HEK293T (cell line): ENCODE measurements around the gene B9D2.
"Not testable (repeated sequence)": the region's sequence is repeated elsewhere in the genome, so short reads cannot be mapped to it uniquely, and the experiment has no call there.

Experiments used
- CTCF ChIA-PET: fragments of 350-600 bp; formaldehyde crosslinking; extraction: SDS; loops from one replicate; lab custom pipeline; 2021; ENCODE audit warnings: antibody characterized with exemption, inconsistent platforms; lab: Yijun Ruan, JAX
- POLR2A ChIA-PET: fragments of 350-600 bp; formaldehyde crosslinking; extraction: SDS; loops from one replicate; lab custom pipeline; 2020; ENCODE audit warnings: antibody characterized with exemption, inconsistent platforms; lab: Yijun Ruan, JAX
- DNase-seq: peaks from one replicate; pipeline ENCODE4 v3.0.0; 2012; ENCODE audit warnings: mixed read lengths; ENCODE audit errors: extremely low spot score
- ARNT ChIP-seq: fragments of 450-650 bp; IDR thresholded peaks from 2 replicates; pipeline ENCODE4 v1.6.1; 2017; ENCODE audit warnings: mild to moderate bottlenecking
- BHLHE40 ChIP-seq: fragments of 450-650 bp; IDR thresholded peaks from 2 replicates; pipeline ENCODE4 v1.6.1; 2016; ENCODE audit warnings: mild to moderate bottlenecking, moderate library complexity, borderline replicate concordance
- CTBP1 ChIP-seq: fragments of 450-650 bp; IDR thresholded peaks from 2 replicates; pipeline ENCODE4 v1.6.1; 2016; ENCODE audit warnings: borderline replicate concordance
- ELF4 ChIP-seq: fragments of 450-650 bp; IDR thresholded peaks from 2 replicates; pipeline ENCODE4 v1.6.1; 2017; ENCODE audit warnings: antibody characterized with exemption
- FOXA1 ChIP-seq: fragments of 450-650 bp; IDR thresholded peaks from 2 replicates; pipeline ENCODE4 v1.6.1; 2016; ENCODE audit warnings: mild to moderate bottlenecking
- FOXK2 ChIP-seq: fragments of 450-650 bp; IDR thresholded peaks from 2 replicates; pipeline ENCODE4 v1.6.1; 2016; ENCODE audit warnings: mild to moderate bottlenecking
- FOXM1 ChIP-seq: fragments of 450-650 bp; IDR thresholded peaks from 2 replicates; pipeline ENCODE4 v1.6.1; 2017; ENCODE audit warnings: mild to moderate bottlenecking, borderline replicate concordance
- HDGF ChIP-seq: fragments of 450-650 bp; IDR thresholded peaks from 2 replicates; pipeline ENCODE4 v1.6.1; 2017; ENCODE audit warnings: antibody characterized with exemption, borderline replicate concordance
- L3MBTL2 ChIP-seq: fragments of 450-650 bp; conservative IDR thresholded peaks from 2 replicates; pipeline ENCODE4 v1.6.1; 2016; ENCODE audit warnings: mild to moderate bottlenecking
- LEF1 ChIP-seq: fragments of 450-650 bp; IDR thresholded peaks from 2 replicates; pipeline ENCODE4 v1.6.1; 2017; ENCODE audit warnings: mild to moderate bottlenecking, borderline replicate concordance
- NFRKB ChIP-seq: fragments of 450-650 bp; IDR thresholded peaks from 2 replicates; pipeline ENCODE4 v1.6.1; 2016; ENCODE audit warnings: mild to moderate bottlenecking, moderate library complexity
- PKNOX1 ChIP-seq: fragments of 450-650 bp; IDR thresholded peaks from 2 replicates; pipeline ENCODE4 v1.6.1; 2016
- SP1 ChIP-seq: fragments of 450-650 bp; IDR thresholded peaks from 2 replicates; pipeline ENCODE4 v1.6.1; 2017
- SUZ12 ChIP-seq: fragments of 450-650 bp; IDR thresholded peaks from 2 replicates; pipeline ENCODE4 v1.6.1; 2016; ENCODE audit warnings: mild to moderate bottlenecking
- TARDBP ChIP-seq: fragments of 450-650 bp; IDR thresholded peaks from 2 replicates; pipeline ENCODE4 v1.6.1; 2016
- ZNF384 ChIP-seq: fragments of 450-650 bp; IDR thresholded peaks from 2 replicates; pipeline ENCODE4 v1.6.1; 2016

B9D2 gene

GRCh38 chr19:41386442-41386841 is 22.5 kb upstream of the B9D2 start:
- peak; percentile 3 for DNase-seq
- TF ChIP-seq SUZ12, result no peak
- TF ChIP-seq SP1, result no peak
- no peak for TF ChIP-seq ARNT
- TF ChIP-seq FOXA1, result no peak
- POLR2A ChIA-PET, result interaction anchor here (1.5 kb wide), 1 partner anchor 9 kb away, joined by 3 read pairs; no protein-coding TSS in a partner anchor
- CTCF ChIA-PET, result no interaction called here

GRCh38 chr19:41384351-41384750 is 20.4 kb upstream of the B9D2 start:
- POLR2A ChIA-PET, result no interaction called here
- CTCF ChIA-PET, result no interaction called here
- DNase-seq, result no peak
- no peak for TF ChIP-seq ARNT
- no peak for TF ChIP-seq SP1
- TF ChIP-seq TARDBP, result no peak
- no peak for TF ChIP-seq PKNOX1
- no peak for TF ChIP-seq FOXA1
- no peak for TF ChIP-seq SUZ12
- no peak for TF ChIP-seq FOXK2
- TF ChIP-seq L3MBTL2, result no peak
- no peak for TF ChIP-seq BHLHE40
- TF ChIP-seq ZNF384, result no peak
- no peak for TF ChIP-seq HDGF
- TF ChIP-seq ELF4, result no peak
- no peak for TF ChIP-seq NFRKB
- no peak for TF ChIP-seq CTBP1

- CTCF ChIA-PET, POLR2A ChIA-PET, DNase-seq: not testable (repeated sequence)
These were observed 17.6 kb upstream of the B9D2 start for GRCh38 chr19:41381536-41381935.

GRCh38 chr19:41377977-41378709 is 14.2 kb upstream of the B9D2 start:
- DNase-seq, result no peak
- POLR2A ChIA-PET, result no interaction called here
- CTCF ChIA-PET, result interaction anchor here (1.1 kb wide), 1 partner anchor 24 kb away, joined by 3 read pairs; no protein-coding TSS in a partner anchor
- no peak for TF ChIP-seq FOXK2
- TF ChIP-seq ZNF384, result no peak
- TF ChIP-seq NFRKB, result no peak
- no peak for TF ChIP-seq CTBP1
- no peak for TF ChIP-seq PKNOX1
- TF ChIP-seq TARDBP, result no peak
- no peak for TF ChIP-seq FOXA1
- TF ChIP-seq BHLHE40, result no peak
- no peak for TF ChIP-seq HDGF
- no peak for TF ChIP-seq SUZ12
- no peak for TF ChIP-seq FOXM1
- TF ChIP-seq ELF4, result no peak
- no peak for TF ChIP-seq ARNT
- no peak for TF ChIP-seq SP1

- POLR2A ChIA-PET, result no interaction called here
- CTCF ChIA-PET, result no interaction called here
- no peak for DNase-seq
- no peak for TF ChIP-seq BHLHE40
- TF ChIP-seq CTBP1, result no peak
- TF ChIP-seq L3MBTL2, result no peak
- TF ChIP-seq SP1, result no peak
- no peak for TF ChIP-seq NFRKB
- TF ChIP-seq FOXK2, result no peak
- no peak for TF ChIP-seq LEF1
- no peak for TF ChIP-seq PKNOX1
- no peak for TF ChIP-seq SUZ12
- TF ChIP-seq ARNT, result no peak
- TF ChIP-seq ZNF384, result no peak
- no peak for TF ChIP-seq ELF4
- TF ChIP-seq FOXA1, result no peak
- TF ChIP-seq FOXM1, result no peak
- TF ChIP-seq TARDBP, result no peak
These were observed 13.0 kb upstream of the B9D2 start for GRCh38 chr19:41376998-41377365.

- ChIA-PET CTCF (no interaction called here), POLR2A (no interaction called here)
- TF ChIP-seq L3MBTL2 (no peak), ZNF384 (no peak), ELF4 (no peak)
These were observed 12.5 kb upstream of the B9D2 start, which contains the start of gene TMEM91 for GRCh38 chr19:41376241-41376997. Gene TMEM91 (plus strand): TSS chr19:41376533. CDS start chr19:41378310, 1,777 bp downstream.

More at GRCh38 chr19:41376241-41376997, 12.5 kb upstream of the B9D2 start, which contains the start of gene TMEM91:
- no peak for DNase-seq
